Fibroblast of skin of right biceps (primary cell): ENCODE data around the gene FLNB.
"Not testable (repeated sequence)": the region's sequence is repeated elsewhere in the genome, so short reads cannot be mapped to it uniquely, and the experiment has no call there.

ENCODE experiments used
- DNase-seq: peaks from one replicate; pipeline ENCODE4 v3.0.0-alpha.2; 2013

The FLNB gene

GRCh38 chr3:58188921-58189451, 180.8 kb downstream of the FLNB start:
- DNase-seq = no peak

GRCh38 chr3:58189691-58190090, 181.5 kb downstream of the FLNB start:
- DNase-seq = no peak

GRCh38 chr3:58190291-58190690, 182.1 kb downstream of the FLNB start:
- DNase-seq = no peak

- DNase-seq = no peak
Measured at GRCh38 chr3:58190882-58191281, 182.7 kb downstream of the FLNB start.

GRCh38 chr3:58191361-58191991, 183.3 kb downstream of the FLNB start:
- no peak for DNase-seq

GRCh38 chr3:58192069-58192468, 183.8 kb downstream of the FLNB start:
- no peak for DNase-seq

- no peak for DNase-seq
Measured at GRCh38 chr3:58193682-58194407, 185.6 kb downstream of the FLNB start.

- no peak for DNase-seq
Measured at GRCh38 chr3:58197588-58197987, 189.4 kb downstream of the FLNB start.

GRCh38 chr3:58198362-58198761, 190.1 kb downstream of the FLNB start:
- DNase-seq = no peak

- no peak for DNase-seq
Measured at GRCh38 chr3:58198804-58199203, 190.6 kb downstream of the FLNB start.

- no peak for DNase-seq
Measured at GRCh38 chr3:58200121-58200709, 192.0 kb downstream of the FLNB start.

- no peak for DNase-seq
Measured at GRCh38 chr3:58200846-58201355, 192.7 kb downstream of the FLNB start.

- DNase-seq = not testable (repeated sequence)
Measured at GRCh38 chr3:58201451-58201850, 193.2 kb downstream of the FLNB start.

GRCh38 chr3:58202917-58203360, 194.7 kb downstream of the FLNB start:
- no peak for DNase-seq

- no peak for DNase-seq
Measured at GRCh38 chr3:58203541-58203940, 195.3 kb downstream of the FLNB start.

GRCh38 chr3:58204720-58205119, 196.5 kb downstream of the FLNB start:
- DNase-seq = no peak

GRCh38 chr3:58205981-58206380, 197.8 kb downstream of the FLNB start:
- no peak for DNase-seq

- DNase-seq = peak; percentile 78
Measured at GRCh38 chr3:58206406-58207011, 198.3 kb downstream of the FLNB start.

GRCh38 chr3:58207954-58208353, 199.7 kb downstream of the FLNB start:
- DNase-seq = no peak

- no peak for DNase-seq
Measured at GRCh38 chr3:58209933-58210332, 201.7 kb downstream of the FLNB start.

GRCh38 chr3:58210761-58211460, 202.7 kb downstream of the FLNB start, which contains the start of gene DNASE1L3:
Gene DNASE1L3, minus strand, starts transcription at chr3:58210972. Its CDS starts 66 bp downstream, at chr3:58210906.
- no peak for DNase-seq
